Mucosa of descending colon (tissue), 3 donors: ENCODE measurements around the gene MRPS17. TPM values are rescaled to one million over a fixed set of nuclear protein-coding genes. Genes with fewer than 3 reads are reported as not detected.

Experiments
- ATAC-seq: fragments of 200-7000 bp; cut with Tn5 transposase; one replicate; pipeline ENCODE4 v1.9.1; 2020; ENCODE audit warnings: mild to moderate bottlenecking, moderate library complexity
- DNase-seq, 3 donors: peaks; one replicate each; pipeline ENCODE4 v3.0.0-alpha.2; 2020
- H3K36me3 ChIP-seq: fragments of 200-600 bp; one replicate; pipeline ENCODE4 v1.8.0; 2021; ENCODE audit warnings: low read depth, mild to moderate bottlenecking
- H3K4me1 ChIP-seq: fragments of 200-600 bp; one replicate; pipeline ENCODE4 v1.8.0; 2021; ENCODE audit warnings: low read depth, mild to moderate bottlenecking
- H3K4me3 ChIP-seq: fragments of 200-600 bp; one replicate; pipeline ENCODE4 v1.8.0; 2021; ENCODE audit warnings: mild to moderate bottlenecking
- H3K9me3 ChIP-seq: fragments of 200-600 bp; one replicate; pipeline ENCODE4 v1.8.0; 2021; ENCODE audit warnings: mild to moderate bottlenecking
- intact Hi-C, 2 donors: fragments of 100-400 bp; cut with DNase I in 1 of 2; cut with micrococcal nuclease in 1 of 2; formaldehyde crosslinking; loops; one replicate each; pipeline versions ENCODE4 v1.11.0 to v1.11.1; 2022; cut with DNase I, micrococcal nuclease
- total RNA-seq, 3 donors: library from RNA; stranded (reverse); fragmentation: NEBNext Ultra II Directional in 2 of 3; extraction: Animal tissue kit (Norgen Biotek cat#: 25700) in 2 of 3; gene quantifications; one replicate each; pipeline versions ENCODE4 v1.2.1 to v1.2.4, GENCODE V29; 2021 to 2023
- TF ChIP-seq, protein P1 (sequence below): fragments of 200-600 bp; IDR thresholded peaks from one replicate; pipeline ENCODE4 v1.8.0; 2022; ENCODE audit warnings: antibody characterized with exemption, mild to moderate bottlenecking
- donor health status: DM: no; HTN: no; CAD: no; lungs with moderate emphysema.
- donor health status: DM: no; HTN: no; CAD: no.
- donor health status: DM: no; HTN: yes; CAD: no.

The MRPS17 gene
- total RNA-seq, 3 donors from 2014 or later = 11.5 to 14.3 (median 11.5) TPM

DNA sequence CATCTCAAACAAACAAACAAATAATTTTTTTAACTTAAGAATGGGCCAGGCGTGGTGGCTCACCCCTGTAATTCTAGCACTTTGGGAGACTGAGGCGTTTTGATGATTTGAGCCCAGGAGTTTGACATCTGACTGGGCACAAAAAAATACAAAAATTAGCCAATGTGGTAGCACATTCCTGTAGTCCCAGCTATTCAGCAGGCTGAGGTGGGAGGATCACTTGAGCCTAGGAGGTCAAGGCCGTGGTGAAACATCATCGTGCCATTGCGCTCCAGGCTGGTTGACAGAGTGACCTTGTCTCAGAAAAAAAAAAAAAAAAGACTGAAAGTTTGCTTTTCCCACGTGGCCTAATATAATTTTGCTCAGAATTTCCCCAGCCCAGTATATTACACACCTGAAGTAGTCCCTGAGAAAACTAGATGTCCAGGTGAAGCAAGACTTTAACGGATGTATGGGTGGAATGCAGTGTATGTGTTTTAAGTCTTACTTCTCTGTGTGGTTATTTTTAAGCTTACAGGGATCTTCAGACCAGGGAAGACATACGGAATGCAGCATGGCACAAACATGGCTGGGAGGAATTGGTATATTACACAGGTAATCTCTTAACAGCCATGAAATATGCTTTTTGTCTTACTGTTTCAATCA is 45.3 kb downstream of the MRPS17 start:
- TF ChIP-seq, protein P1, sequence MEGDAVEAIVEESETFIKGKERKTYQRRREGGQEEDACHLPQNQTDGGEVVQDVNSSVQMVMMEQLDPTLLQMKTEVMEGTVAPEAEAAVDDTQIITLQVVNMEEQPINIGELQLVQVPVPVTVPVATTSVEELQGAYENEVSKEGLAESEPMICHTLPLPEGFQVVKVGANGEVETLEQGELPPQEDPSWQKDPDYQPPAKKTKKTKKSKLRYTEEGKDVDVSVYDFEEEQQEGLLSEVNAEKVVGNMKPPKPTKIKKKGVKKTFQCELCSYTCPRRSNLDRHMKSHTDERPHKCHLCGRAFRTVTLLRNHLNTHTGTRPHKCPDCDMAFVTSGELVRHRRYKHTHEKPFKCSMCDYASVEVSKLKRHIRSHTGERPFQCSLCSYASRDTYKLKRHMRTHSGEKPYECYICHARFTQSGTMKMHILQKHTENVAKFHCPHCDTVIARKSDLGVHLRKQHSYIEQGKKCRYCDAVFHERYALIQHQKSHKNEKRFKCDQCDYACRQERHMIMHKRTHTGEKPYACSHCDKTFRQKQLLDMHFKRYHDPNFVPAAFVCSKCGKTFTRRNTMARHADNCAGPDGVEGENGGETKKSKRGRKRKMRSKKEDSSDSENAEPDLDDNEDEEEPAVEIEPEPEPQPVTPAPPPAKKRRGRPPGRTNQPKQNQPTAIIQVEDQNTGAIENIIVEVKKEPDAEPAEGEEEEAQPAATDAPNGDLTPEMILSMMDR = no peak
- Histone ChIP-seq H3K4me1 (no peaks in the 10 kb centered on the region), H3K9me3 (no peaks in the 10 kb centered on the region), H3K4me3 (no peak overlapping the region), H3K36me3 (no peaks in the 10 kb centered on the region)
- DNase-seq (no peak), ATAC-seq (no peak)
- intact Hi-C loops = no loop called here

DNA sequence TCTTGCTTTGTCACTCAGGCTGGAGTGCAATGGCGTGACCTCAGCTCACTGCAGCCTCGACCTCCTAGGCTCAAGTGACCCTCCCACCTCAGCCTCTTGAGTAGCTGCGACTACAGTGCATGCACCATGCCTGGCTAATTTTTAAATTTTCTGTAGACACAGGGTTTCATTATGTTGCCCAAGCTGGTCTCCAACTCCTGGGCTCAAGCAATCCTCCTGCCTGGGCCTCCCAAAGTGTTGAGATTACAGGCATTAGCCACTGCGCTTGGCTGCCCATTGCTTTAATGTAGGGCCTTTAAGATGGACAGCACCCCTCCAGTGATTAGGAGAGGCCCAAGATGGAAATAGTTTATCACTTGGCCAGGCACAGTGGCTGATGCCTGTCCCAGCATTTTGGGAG is 52.1 kb downstream of the MRPS17 start:
- no peaks in the 10 kb centered on the region for H3K9me3 ChIP-seq
- H3K4me3 ChIP-seq = no peak overlapping the region
- intact Hi-C loops = loop anchor here (2.0 to 10.0 kb wide), 2 partner anchors 71 kb away; no protein-coding TSS in a partner anchor
- H3K36me3 ChIP-seq = no peaks in the 10 kb centered on the region
- no peak for DNase-seq
- ATAC-seq = no peak
- H3K4me1 ChIP-seq = no peaks in the 10 kb centered on the region
- TF ChIP-seq, protein P1 = no peak

Other genes starting within 250 kb of the MRPS17 start
- gene SEPTIN14, start 89.1 kb upstream of the MRPS17 start, total RNA-seq = not detected
- gene ZNF713, start 64.4 kb upstream of the MRPS17 start, total RNA-seq = 1 to 10 TPM; 2.0 to 4.3 (median 2.1) TPM
- 100 to 1,000 TPM in 1 of 3 donors, 10 to 100 TPM in 2; 59.4 to 101 (median 60.8) TPM for gene NIPSNAP2, start 12.7 kb downstream of the MRPS17 start, total RNA-seq
- 10 to 100 TPM in 2 of 3 donors, 1 to 10 TPM in 1; 8.0 to 12.0 (median 11.4) TPM for gene PSPH, start 99.6 kb downstream of the MRPS17 start, total RNA-seq
- 10 to 100 TPM; 62.7 to 92.1 (median 83.4) TPM for gene CCT6A, start 99.9 kb downstream of the MRPS17 start, total RNA-seq
- gene SUMF2, start 112.4 kb downstream of the MRPS17 start, total RNA-seq = 100 to 1,000 TPM in 2 of 3 donors, 10 to 100 TPM in 1; 91.6 to 122 (median 101) TPM
- gene PHKG1, start 141.1 kb downstream of the MRPS17 start, total RNA-seq = 10 to 100 TPM in 1 of 3 donors, 1 to 10 TPM in 1, under 1 TPM in 1; 0.58 to 11.6 (median 2.0) TPM
- 100 to 1,000 TPM; 233 to 287 (median 282) TPM for gene CHCHD2, start 154.6 kb downstream of the MRPS17 start, total RNA-seq
- gene NUPR2, start 164.5 kb downstream of the MRPS17 start, total RNA-seq = 1 to 10 TPM in 2 of 3 donors, not detected in 1; 1.1 to 1.6 TPM